ENCODE measurements around the gene MAN2B1. TPM values are rescaled to one million over a fixed set of nuclear protein-coding genes. Genes with fewer than 3 reads are reported as not detected.

MAN2B1 gene
- total RNA-seq, 1 experiment from 2014 or later = 93.5 TPM

GRCh38 chr19:12617646-12618045 lies 48.9 kb downstream of the MAN2B1 start:
- H3K4me2 ChIP-seq (ENCODE audit: insufficient read depth, insufficient read length, low read length) = no peak overlapping the region
- H3T11ph ChIP-seq (ENCODE audit: low read length) = no peak overlapping the region
- no peak overlapping the region for H2BK5ac ChIP-seq (ENCODE audit: insufficient read length, low read length)
- peaks cover 10 to 25% of the 10 kb centered on the region in 2 experiments; a peak in 4 of 5 replicates for H3K9me3 Mint-ChIP-seq
- H4K8ac ChIP-seq (replicated peaks; ENCODE audit: insufficient read length, low read depth, low read length) = no peak overlapping the region
- no peak overlapping the region for H3K4ac ChIP-seq (ENCODE audit: low read depth, low read length)
- 0 out of 4 replicates have a peak, but pooled peaks cover 0 to 3% of the 10 kb centered on the region in 2 experiments for H3K4me1 Mint-ChIP-seq
- no peak for DNase-seq
- no peak overlapping the region for H3K4me3 Mint-ChIP-seq
- H3K18ac ChIP-seq (ENCODE audit: insufficient read length, low read depth, low read length) = no peak overlapping the region
- no peak overlapping the region for H3K56ac ChIP-seq (ENCODE audit: insufficient read length, low read depth, low read length)
- H2BK20ac ChIP-seq (ENCODE audit: low read depth, low read length, poor library complexity, severe bottlenecking) = no peak overlapping the region
- no peak overlapping the region for H4K91ac ChIP-seq (ENCODE audit: insufficient read length, low read depth, low read length)
- H3K23me2 ChIP-seq (ENCODE audit: insufficient read length, low read depth, low read length, poor library complexity, severe bottlenecking) = no peaks in the 10 kb centered on the region
- H2AFZ ChIP-seq (ENCODE audit: low read length) = no peak overlapping the region
- no peak overlapping the region for H3K27ac ChIP-seq (ENCODE audit: insufficient read length, low read depth, low read length)
- H3K27me3 ChIP-seq (ENCODE audit: insufficient read depth, low read length) = no peaks in the 10 kb centered on the region
- no peak overlapping the region for H3K9ac ChIP-seq (ENCODE audit: extremely low read depth, insufficient read length, low read length)
- no peak for TF ChIP-seq CTCF (conservative IDR thresholded peaks at IDR 0.05)
- H4K5ac ChIP-seq (ENCODE audit: insufficient read length, low read depth, low read length) = no peak overlapping the region
- no peaks in the 10 kb centered on the region for H4K20me1 ChIP-seq (ENCODE audit: control insufficient read depth, insufficient read depth, insufficient read length)
- H3K9me3 ChIP-seq (ENCODE audit: control insufficient read depth, low read depth, low read length) = no peaks in the 10 kb centered on the region
- H3K36me3 Mint-ChIP-seq (ENCODE audit: insufficient read depth in 1 of 3, low read depth in 3 of 3) = peaks cover 47 to 50% (median 47%) of the 10 kb centered on the region in 3 experiments
- H2BK120ac ChIP-seq (ENCODE audit: low read depth, low read length, poor library complexity, severe bottlenecking) = no peak overlapping the region
- H3K14ac ChIP-seq (ENCODE audit: insufficient read depth, low read length) = no peak overlapping the region
- H2BK12ac ChIP-seq (ENCODE audit: insufficient read length, low read depth, low read length) = no peak overlapping the region
- H3K79me2 ChIP-seq (ENCODE audit: insufficient read depth, low read length) = peaks cover 20% of the 10 kb centered on the region; the same call in 1 of the 2 replicates
- peaks cover 9% of the 10 kb centered on the region for H3K79me1 ChIP-seq (ENCODE audit: insufficient read depth, low read depth, low read length, poor library complexity, severe bottlenecking)
- no peaks in the 10 kb centered on the region for H3K4me1 ChIP-seq (ENCODE audit: insufficient read depth, low read length)
- no peak overlapping the region for H3K27ac Mint-ChIP-seq
- H2BK15ac ChIP-seq (ENCODE audit: low read depth, low read length) = no peak overlapping the region
- H3K23ac ChIP-seq (ENCODE audit: insufficient read length, low read depth, low read length) = no peak overlapping the region
- H3K27me3 Mint-ChIP-seq (ENCODE audit: low read depth) = no peaks in the 10 kb centered on the region
- H2AK5ac ChIP-seq (ENCODE audit: insufficient read length, low read length) = no peak overlapping the region
- WGBS (ENCODE audit: extremely low coverage, insufficient read length, low lambda C conversion rate) = no CpG with 5 or more reads among the region's 4 CpGs

All from H9 (cell line).